T-helper 1 cell treated with Interleukin-12 subunit alpha and Interleukin-12 subunit beta and Interleukin-4 antibody, amounts not matched to agents 30 μg/mL and 1 μg/mL, for 36 hours (primary cell): Measurements from ENCODE around the gene SOWAHC.
"Not testable (repeated sequence)": the region's sequence is repeated elsewhere in the genome, so short reads cannot be mapped to it uniquely, and the experiment has no call there.

Experiments
- H3K27ac Mint-ChIP-seq: one replicate; pipeline ENCODE4 v1.8.0; 2021; ENCODE audit warnings: mild to moderate bottlenecking, mixed read lengths
- H3K27me3 Mint-ChIP-seq: one replicate; pipeline ENCODE4 v1.8.0; 2021; ENCODE audit warnings: low read depth, mixed read lengths
- H3K36me3 Mint-ChIP-seq: one replicate; pipeline ENCODE4 v1.8.0; 2021; ENCODE audit warnings: low read depth, mixed read lengths
- H3K4me1 Mint-ChIP-seq: one replicate; pipeline ENCODE4 v1.8.0; 2021; ENCODE audit warnings: low read depth, mixed read lengths
- H3K4me3 Mint-ChIP-seq: one replicate; pipeline ENCODE4 v1.8.0; 2021; ENCODE audit warnings: mild to moderate bottlenecking, moderate library complexity, mixed read lengths
- H3K9me3 Mint-ChIP-seq: one replicate; pipeline ENCODE4 v1.8.0; 2021; ENCODE audit warnings: mixed read lengths

SOWAHC gene

DNA sequence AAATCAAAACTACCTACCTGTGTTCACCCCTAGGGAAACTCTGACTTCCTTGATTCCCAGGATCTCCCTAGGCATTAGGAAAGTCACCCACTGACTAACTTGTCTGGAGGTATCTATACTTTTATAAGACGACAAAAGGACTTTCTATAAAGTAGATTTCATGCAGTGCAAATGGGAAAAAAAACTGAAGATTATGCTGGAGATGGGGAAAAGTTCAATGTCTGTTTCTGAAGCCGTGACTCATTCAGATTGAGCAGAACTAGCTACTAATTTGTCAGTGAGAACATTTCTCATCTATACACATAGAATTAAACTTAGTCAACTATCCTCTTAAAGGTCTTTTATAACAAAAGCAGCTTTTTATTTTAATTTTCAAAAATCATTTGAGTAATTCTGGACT lies 6.4 kb upstream of the SOWAHC start:
- H3K4me1 Mint-ChIP-seq = peaks cover 4% of the 10 kb centered on the region
- H3K4me3 Mint-ChIP-seq = no peak overlapping the region
- peaks cover under 1% of the 10 kb centered on the region for H3K36me3 Mint-ChIP-seq
- H3K27ac Mint-ChIP-seq = no peak overlapping the region
- H3K27me3 Mint-ChIP-seq = peaks cover 53% of the 10 kb centered on the region
- no peaks in the 10 kb centered on the region for H3K9me3 Mint-ChIP-seq

- no peak overlapping the region for H3K27ac Mint-ChIP-seq
- peaks cover 12% of the 10 kb centered on the region for H3K4me1 Mint-ChIP-seq
- H3K9me3 Mint-ChIP-seq = no peaks in the 10 kb centered on the region
- H3K4me3 Mint-ChIP-seq = no peak overlapping the region
- peaks cover 6% of the 10 kb centered on the region for H3K36me3 Mint-ChIP-seq
- peaks cover 63% of the 10 kb centered on the region for H3K27me3 Mint-ChIP-seq
These were observed 4.7 kb upstream of the SOWAHC start for GRCh38 chr2:109609352-109610024.

GRCh38 chr2:109611467-109612095 lies 2.6 kb upstream of the SOWAHC start:
- Mint-ChIP-seq H3K36me3 (peaks cover 6% of the 10 kb centered on the region), H3K9me3 (no peaks in the 10 kb centered on the region), H3K27me3 (peaks cover 74% of the 10 kb centered on the region), H3K27ac (no peak overlapping the region), H3K4me3 (no peak overlapping the region), H3K4me1 (peaks cover 12% of the 10 kb centered on the region)

GRCh38 chr2:109613081-109613921 lies 863 bp upstream of the SOWAHC start:
- Mint-ChIP-seq H3K9me3 (no peaks in the 10 kb centered on the region), H3K36me3 (peaks cover 6% of the 10 kb centered on the region), H3K27ac (peak overlapping the region; percentile 62), H3K4me3 (peak overlapping the region; percentile 82), H3K27me3 (peaks cover 82% of the 10 kb centered on the region), H3K4me1 (peaks cover 12% of the 10 kb centered on the region)

- Mint-ChIP-seq H3K27me3 (peaks cover 78% of the 10 kb centered on the region), H3K9me3 (no peaks in the 10 kb centered on the region), H3K4me1 (peaks cover 8% of the 10 kb centered on the region), H3K4me3 (no peak overlapping the region), H3K27ac (no peak overlapping the region), H3K36me3 (peaks cover 6% of the 10 kb centered on the region)
These were observed 812 bp downstream of the SOWAHC start for GRCh38 chr2:109614715-109615636.

DNA sequence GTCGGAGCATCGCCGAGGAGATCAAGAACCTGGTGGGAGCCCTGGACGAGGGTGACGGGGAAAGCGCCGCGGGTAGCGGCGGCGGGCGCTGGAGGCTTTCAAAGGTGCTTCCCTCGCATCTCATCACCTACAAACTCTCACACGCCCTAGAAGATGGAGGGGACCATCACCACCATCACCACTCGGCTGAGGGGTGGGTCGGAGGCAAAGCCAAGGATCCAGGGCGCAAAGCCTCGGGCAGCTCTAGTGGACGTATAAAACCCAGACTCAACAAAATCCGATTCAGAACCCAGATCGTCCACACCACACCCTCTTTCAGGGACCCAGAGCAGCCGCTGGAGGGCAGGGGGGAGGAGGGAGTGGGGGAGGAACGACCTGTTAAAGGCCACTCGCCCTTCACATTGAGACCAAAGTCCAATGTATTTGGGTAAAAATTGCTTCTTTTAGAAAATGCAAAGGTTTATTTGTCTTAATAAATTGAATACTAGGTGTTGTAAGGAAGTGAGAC lies 1.5 kb downstream of the SOWAHC start:
- Mint-ChIP-seq H3K27ac (no peak overlapping the region), H3K9me3 (no peaks in the 10 kb centered on the region), H3K27me3 (peaks cover 73% of the 10 kb centered on the region), H3K4me1 (peaks cover 8% of the 10 kb centered on the region), H3K36me3 (peaks cover 6% of the 10 kb centered on the region), H3K4me3 (peak overlapping the region; percentile 14)

- Mint-ChIP-seq H3K36me3 (peaks cover 6% of the 10 kb centered on the region), H3K27me3 (peaks cover 68% of the 10 kb centered on the region), H3K4me1 (peaks cover 8% of the 10 kb centered on the region), H3K4me3 (no peak overlapping the region), H3K27ac (no peak overlapping the region), H3K9me3 (no peaks in the 10 kb centered on the region)
These were observed 2.0 kb downstream of the SOWAHC start for GRCh38 chr2:109616184-109616583.

- Mint-ChIP-seq H3K9me3 (no peaks in the 10 kb centered on the region), H3K36me3 (no peaks in the 10 kb centered on the region), H3K27ac (no peak overlapping the region), H3K4me1 (no peaks in the 10 kb centered on the region), H3K4me3 (no peak overlapping the region), H3K27me3 (peaks cover 49% of the 10 kb centered on the region)
These were observed 5.0 kb downstream of the SOWAHC start for GRCh38 chr2:109619032-109619615.

DNA sequence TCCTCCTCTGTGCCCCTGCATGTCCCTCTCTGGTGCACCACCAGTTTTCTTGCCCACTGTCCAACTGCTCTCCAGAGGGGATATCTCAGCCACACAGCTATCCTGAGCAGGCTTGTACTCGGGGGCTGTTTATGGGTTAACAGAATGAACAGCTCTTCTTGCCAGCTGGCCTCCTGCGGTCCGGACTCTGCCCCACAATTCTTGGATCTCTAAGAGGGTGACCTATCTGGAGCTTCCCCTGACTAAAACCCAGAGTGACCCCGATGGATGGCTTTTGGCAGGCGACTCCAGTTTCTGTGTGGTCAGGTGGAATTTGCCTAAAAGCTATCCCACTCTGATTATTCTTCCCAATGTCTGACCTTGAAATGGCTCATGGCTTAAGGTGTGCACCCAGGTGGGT lies 9.1 kb downstream of the SOWAHC start:
- Mint-ChIP-seq H3K36me3 (no peaks in the 10 kb centered on the region), H3K27ac (no peak overlapping the region), H3K9me3 (no peaks in the 10 kb centered on the region), H3K4me1 (no peaks in the 10 kb centered on the region), H3K27me3 (peaks cover 27% of the 10 kb centered on the region), H3K4me3 (no peak overlapping the region)

GRCh38 chr2:109623923-109624322 lies 9.8 kb downstream of the SOWAHC start:
- Mint-ChIP-seq H3K9me3 (no peaks in the 10 kb centered on the region), H3K4me1 (no peaks in the 10 kb centered on the region), H3K27me3 (peaks cover 23% of the 10 kb centered on the region), H3K4me3 (no peak overlapping the region), H3K36me3 (no peaks in the 10 kb centered on the region), H3K27ac (no peak overlapping the region)

DNA sequence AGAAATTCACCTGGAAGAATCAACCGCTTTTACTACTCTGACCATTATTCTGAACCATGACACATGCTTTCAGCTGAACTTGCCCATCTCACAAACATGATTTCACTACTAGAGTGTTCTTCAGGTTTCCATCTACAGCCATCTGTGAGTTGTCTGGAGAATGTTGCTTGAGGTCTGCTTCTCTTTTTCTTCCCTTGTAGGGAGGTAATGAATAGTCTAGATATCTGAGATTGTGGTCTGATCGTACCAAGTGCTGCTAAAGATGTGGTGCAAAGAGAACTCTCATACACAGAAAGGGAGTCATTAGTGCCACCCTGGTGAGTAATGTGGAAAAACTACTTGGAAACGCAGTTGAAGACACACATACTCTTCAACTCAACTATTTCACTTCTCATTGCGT lies 10.2 kb downstream of the SOWAHC start:
- no peak overlapping the region for H3K27ac Mint-ChIP-seq
- no peaks in the 10 kb centered on the region for H3K4me1 Mint-ChIP-seq
- H3K27me3 Mint-ChIP-seq = peaks cover 19% of the 10 kb centered on the region
- H3K36me3 Mint-ChIP-seq = no peaks in the 10 kb centered on the region
- no peaks in the 10 kb centered on the region for H3K9me3 Mint-ChIP-seq
- H3K4me3 Mint-ChIP-seq = no peak overlapping the region

DNA sequence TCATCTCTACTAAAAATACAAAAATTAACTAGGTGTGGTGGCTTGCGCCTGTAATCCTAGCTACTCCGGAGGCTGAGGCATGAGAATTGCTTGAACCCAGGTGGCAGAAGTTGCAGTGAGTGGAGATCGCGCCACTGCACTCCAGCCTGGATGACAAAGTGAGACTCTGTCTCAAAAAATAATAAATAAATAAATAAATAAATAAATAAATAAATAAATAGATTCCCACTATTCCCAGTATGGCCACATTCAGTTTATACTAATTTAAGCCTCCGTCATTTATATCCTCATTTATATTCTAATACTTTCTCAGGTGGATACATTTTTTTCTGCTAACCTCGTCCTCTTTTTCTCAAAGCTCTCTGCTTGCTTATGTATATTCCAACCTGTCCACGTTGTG lies 14.2 kb downstream of the SOWAHC start:
- H3K36me3 Mint-ChIP-seq, H3K9me3 Mint-ChIP-seq, H3K27ac Mint-ChIP-seq, H3K4me1 Mint-ChIP-seq, H3K4me3 Mint-ChIP-seq: not testable (repeated sequence)
- peaks cover 17% of the 10 kb centered on the region for H3K27me3 Mint-ChIP-seq

DNA sequence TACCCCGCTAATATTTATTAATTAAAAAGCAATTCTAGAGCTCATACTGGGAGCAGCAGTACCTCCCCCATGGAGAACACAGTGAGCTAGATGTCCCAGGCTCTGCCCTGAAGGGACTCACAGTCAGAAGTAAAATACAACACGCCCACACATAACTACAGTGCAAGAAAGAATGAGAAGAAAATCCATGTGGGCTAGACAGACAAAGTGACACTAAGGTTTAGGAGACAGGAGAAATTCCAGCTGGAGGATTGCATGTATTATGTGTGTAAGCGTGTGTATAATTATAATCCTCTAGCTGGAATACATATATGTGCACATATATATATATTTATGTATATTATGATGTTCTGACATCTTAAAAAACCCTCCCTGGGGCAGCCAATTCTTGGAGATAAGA lies 15.7 kb downstream of the SOWAHC start:
- H3K27ac Mint-ChIP-seq = no peak overlapping the region
- peaks cover 3% of the 10 kb centered on the region for H3K4me1 Mint-ChIP-seq
- peaks cover 7% of the 10 kb centered on the region for H3K27me3 Mint-ChIP-seq
- H3K4me3 Mint-ChIP-seq = no peak overlapping the region
- H3K36me3 Mint-ChIP-seq = no peaks in the 10 kb centered on the region
- no peaks in the 10 kb centered on the region for H3K9me3 Mint-ChIP-seq
